HEK293T (cell line): ENCODE data around the gene ADGRL3.

Source experiments
- FOXA1 ChIP-seq: fragments of 450-650 bp; IDR thresholded peaks from 2 replicates; pipeline ENCODE4 v1.6.1; 2016; ENCODE audit warnings: mild to moderate bottlenecking
- NFRKB ChIP-seq: fragments of 450-650 bp; IDR thresholded peaks from 2 replicates; pipeline ENCODE4 v1.6.1; 2016; ENCODE audit warnings: mild to moderate bottlenecking, moderate library complexity

- TF ChIP-seq FOXA1, result no peak
- no peak for TF ChIP-seq NFRKB
These were observed 317.0 kb downstream of the ADGRL3 start for GRCh38 chr4:61517144-61517543.
